Right lobe of liver (tissue), 6 donors: ENCODE measurements around the gene LDLRAP1. TPM values are rescaled to one million over a fixed set of nuclear protein-coding genes. Genes with fewer than 3 reads are reported as not detected.
A peak's percentile ranks its signal among the peaks of the same experiment; 100 is the strongest.

Experiments used
- ATAC-seq, 4 donors: fragments of 200-7000 bp; cut with Tn5 transposase; one replicate each; pipeline ENCODE4 v1.9.1; 2020; ENCODE audit warnings: mild to moderate bottlenecking in 4 of 4, moderate library complexity in 4 of 4
- DNase-seq, 3 donors: peaks; one replicate each; pipeline ENCODE4 v3.0.0-alpha.2; 2020
- H3K27ac ChIP-seq, 3 donors: fragments of 200-600 bp; one replicate each; pipeline ENCODE4 v1.8.0; 2022
- H3K27me3 ChIP-seq, 2 donors: fragments of 200-600 bp; one replicate each; pipeline ENCODE4 v1.8.0; 2022
- H3K36me3 ChIP-seq, 4 donors: fragments of 200-600 bp; sonication (generic) in 1 of 4; one replicate each; pipeline versions ENCODE4 v1.5.1 to v1.8.0; 2017 to 2022; ENCODE audit warnings: control low read depth in 1 of 4
- H3K4me1 ChIP-seq, 4 donors: fragments of 200-600 bp; sonication (generic) in 1 of 4; one replicate each; pipeline versions ENCODE4 v1.5.1 to v1.8.0; 2017 to 2022; ENCODE audit warnings: control low read depth in 1 of 4
- H3K4me3 ChIP-seq, 3 donors: fragments of 200-600 bp; one replicate each; pipeline ENCODE4 v1.8.0; 2022
- H3K9me3 ChIP-seq, 4 donors: fragments of 200-600 bp; sonication (generic) in 1 of 4; one replicate each; pipeline versions ENCODE4 v1.5.1 to v1.8.0; 2017 to 2022; ENCODE audit warnings: control low read depth in 1 of 4
- POLR2A ChIP-seq: fragments of 450-650 bp; IDR thresholded peaks from one replicate; pipeline ENCODE4 v1.6.1; 2017; ENCODE audit warnings: antibody characterized with exemption, mild to moderate bottlenecking
- WGBS: methylation state at CpG from one replicate; pipeline ENCODE4 v1.1.6; 2018; ENCODE audit warnings: low coverage, low lambda C conversion rate; ENCODE audit not compliant: insufficient coverage; ENCODE audit errors: missing lambda C conversion rate; 5-methylcytosine and 5-hydroxymethylcytosine counted together
- intact Hi-C, 2 donors: fragments of 100-400 bp; cut with DNase I; formaldehyde crosslinking; loops; one replicate each; pipeline versions ENCODE4 v1.11.2 to v1.14.1; 2022
- total RNA-seq, 6 experiments: library from RNA; depleted of rRNA in 2 of 6; stranded (reverse); fragments of >200 nt in 2 of 6; fragmentation: NEBNext Ultra II Directional in 3 of 6; extraction: Animal tissue kit (Norgen Biotek cat#: 25700) in 3 of 6; gene quantifications; one replicate each; pipeline versions ENCODE4 v1.1.0 to v1.2.4, GENCODE V29; 2016 to 2023
- TF ChIP-seq, protein P1 (sequence below), 4 donors: fragments of 200-600 bp in 3 of 4; fragments of 450-650 bp in 1 of 4; IDR thresholded peaks; one replicate each; pipeline versions ENCODE4 v1.5.1 to v1.8.0; 2016 to 2022; ENCODE audit warnings: antibody characterized with exemption in 4 of 4, mild to moderate bottlenecking in 2 of 4
- donor health status: DM: no; HTN: yes; CAD: no.
- donor health status: DM: no; HTN: no; CAD: no.
- donor health status: DM: no; HTN: no; CAD: no.
- donor health status: DM: no; HTN: yes; CAD: no.
- donor health status: DM: no; HTN: yes; CAD: no.

LDLRAP1 gene
- total RNA-seq, 6 experiments from 2014 or later, result 15.3 to 24.3 (median 16.7) TPM

DNA sequence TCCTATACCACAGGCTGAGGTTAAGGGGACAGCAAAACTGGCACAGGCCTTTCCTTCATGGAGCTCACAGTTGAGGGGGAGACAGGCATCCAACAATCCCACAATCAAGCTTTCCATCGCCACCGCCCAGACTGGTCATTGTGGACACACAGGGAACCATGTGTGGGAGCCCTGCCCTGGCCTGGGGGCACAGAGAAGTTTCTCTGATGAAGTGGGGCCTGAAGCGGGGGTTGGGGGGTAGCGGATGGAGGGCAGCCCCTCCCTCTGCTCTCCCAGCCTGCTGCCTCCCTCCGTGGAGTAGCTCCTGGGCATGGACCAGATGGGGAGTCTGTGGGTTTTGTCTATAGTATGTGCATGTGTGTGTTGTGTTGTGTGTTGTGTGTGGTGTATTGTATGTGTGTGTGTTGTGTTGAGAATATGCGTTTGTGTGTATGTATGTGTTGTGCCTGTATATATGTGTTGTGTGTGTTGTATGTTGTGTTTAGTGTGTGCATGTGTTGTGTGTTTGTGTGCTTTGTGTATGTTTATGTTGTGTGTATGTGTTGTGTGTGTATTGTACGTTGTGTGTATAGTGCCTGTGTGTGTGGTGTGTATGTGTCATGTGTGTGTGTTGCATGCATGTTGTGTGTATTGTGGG lies 14.4 kb upstream of the LDLRAP1 start:
- no peak for ATAC-seq
- DNase-seq, result no peak
- intact Hi-C loops, result no loop called here
- Histone ChIP-seq H3K27ac (no peak overlapping the region), H3K9me3 (no peaks in the 10 kb centered on the region), H3K36me3 (no peaks in the 10 kb centered on the region), H3K27me3 (no peaks in the 10 kb centered on the region), H3K4me1 (no peaks in the 10 kb centered on the region), H3K4me3 (no peak overlapping the region)
- TF ChIP-seq, protein P1, sequence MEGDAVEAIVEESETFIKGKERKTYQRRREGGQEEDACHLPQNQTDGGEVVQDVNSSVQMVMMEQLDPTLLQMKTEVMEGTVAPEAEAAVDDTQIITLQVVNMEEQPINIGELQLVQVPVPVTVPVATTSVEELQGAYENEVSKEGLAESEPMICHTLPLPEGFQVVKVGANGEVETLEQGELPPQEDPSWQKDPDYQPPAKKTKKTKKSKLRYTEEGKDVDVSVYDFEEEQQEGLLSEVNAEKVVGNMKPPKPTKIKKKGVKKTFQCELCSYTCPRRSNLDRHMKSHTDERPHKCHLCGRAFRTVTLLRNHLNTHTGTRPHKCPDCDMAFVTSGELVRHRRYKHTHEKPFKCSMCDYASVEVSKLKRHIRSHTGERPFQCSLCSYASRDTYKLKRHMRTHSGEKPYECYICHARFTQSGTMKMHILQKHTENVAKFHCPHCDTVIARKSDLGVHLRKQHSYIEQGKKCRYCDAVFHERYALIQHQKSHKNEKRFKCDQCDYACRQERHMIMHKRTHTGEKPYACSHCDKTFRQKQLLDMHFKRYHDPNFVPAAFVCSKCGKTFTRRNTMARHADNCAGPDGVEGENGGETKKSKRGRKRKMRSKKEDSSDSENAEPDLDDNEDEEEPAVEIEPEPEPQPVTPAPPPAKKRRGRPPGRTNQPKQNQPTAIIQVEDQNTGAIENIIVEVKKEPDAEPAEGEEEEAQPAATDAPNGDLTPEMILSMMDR (IDR thresholded peaks at IDR 0.05), result no peak
- TF ChIP-seq POLR2A, result no peak
- 75% methylated on average over 2 of the region's 7 CpGs for WGBS

DNA sequence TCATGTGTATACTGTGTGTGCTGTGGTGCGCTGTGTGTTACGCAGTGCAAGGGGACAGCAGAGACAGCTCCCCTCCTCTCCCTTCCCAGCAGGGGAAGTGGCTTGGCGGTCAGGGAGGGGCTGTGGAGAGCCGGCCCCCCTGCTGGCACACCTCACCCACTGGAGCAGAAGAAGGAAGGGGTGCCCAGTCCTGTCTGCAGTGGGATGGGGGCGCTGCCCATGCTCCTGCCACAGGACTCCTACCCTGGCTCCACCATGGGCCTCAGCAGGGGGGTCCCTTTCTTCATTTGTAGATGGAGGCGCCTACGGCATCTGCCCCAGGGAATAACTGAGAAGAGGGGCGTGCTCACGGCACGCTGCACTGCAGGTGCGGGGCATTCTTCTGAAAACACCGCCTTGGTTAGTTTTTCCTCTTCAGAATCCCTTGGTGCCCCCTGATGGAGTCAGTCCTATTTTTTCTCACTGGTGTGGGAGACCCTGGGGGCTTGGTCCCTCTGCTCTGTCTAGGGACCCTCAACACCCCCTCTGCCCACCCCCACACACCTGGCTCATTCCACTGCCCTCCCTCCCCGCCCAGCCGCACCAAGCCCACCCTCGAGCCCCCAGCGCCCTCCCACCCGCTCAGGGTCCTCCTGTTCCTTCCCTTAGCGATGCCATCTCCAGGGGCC lies 13.8 kb upstream of the LDLRAP1 start:
- TF ChIP-seq, protein P1 (IDR thresholded peaks at IDR 0.05), result no peak
- TF ChIP-seq POLR2A, result no peak
- H3K27ac ChIP-seq, result no peak overlapping the region
- no peaks in the 10 kb centered on the region for H3K36me3 ChIP-seq
- H3K9me3 ChIP-seq, result no peaks in the 10 kb centered on the region
- WGBS, result 96% methylated on average over 8 of the region's 18 CpGs
- no peak overlapping the region for H3K4me3 ChIP-seq
- no peak for DNase-seq
- H3K27me3 ChIP-seq, result no peaks in the 10 kb centered on the region
- intact Hi-C loops, result loop anchor here in 1 of 2 donors (10.0 kb wide), 1 partner anchor 285 kb away; the partner anchor contains the start of gene MTFR1L
- no peaks in the 10 kb centered on the region for H3K4me1 ChIP-seq
- no peak for ATAC-seq

DNA sequence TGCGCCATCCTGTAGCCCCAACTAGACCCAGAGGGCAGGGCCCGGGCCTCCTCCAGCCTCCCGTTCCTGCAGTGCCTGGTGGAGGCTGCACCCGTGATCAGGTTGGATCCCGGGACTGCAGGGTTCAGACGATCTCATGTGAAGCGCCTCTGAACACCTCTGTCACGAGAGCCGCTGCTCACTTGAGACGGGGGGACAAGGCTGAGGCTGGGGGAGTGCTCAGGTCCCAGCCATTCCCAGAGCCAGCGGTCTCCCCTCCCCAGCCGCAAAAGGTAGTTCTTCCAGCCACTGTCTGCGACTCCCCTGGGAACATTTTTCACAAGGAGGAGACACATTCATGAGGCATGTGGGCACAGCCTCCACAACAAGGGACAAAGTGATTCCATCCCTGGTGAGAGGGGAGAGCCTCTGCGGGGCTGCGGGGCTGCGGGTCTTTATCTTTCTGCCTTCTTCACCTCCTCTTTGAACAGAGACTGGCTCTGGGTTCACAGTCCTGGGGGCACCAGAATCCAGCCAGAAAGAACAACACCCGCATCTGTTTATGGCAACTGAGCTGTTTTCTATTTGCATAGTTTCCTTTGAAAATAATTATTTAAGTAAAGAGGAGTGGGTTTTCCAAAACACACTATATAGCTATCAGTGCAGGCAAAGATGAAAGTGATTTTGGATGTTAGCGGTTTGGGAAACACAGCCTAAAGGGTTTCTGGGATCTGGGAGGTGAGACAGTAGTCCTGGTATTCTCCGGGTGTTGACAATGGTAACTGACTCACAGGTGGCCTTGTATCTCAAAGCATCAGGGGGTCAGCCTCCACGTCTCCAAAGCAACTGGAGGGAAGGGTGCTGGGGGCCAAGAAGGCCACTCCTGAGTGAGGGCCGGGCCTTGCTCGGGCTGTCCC lies 13.0 kb upstream of the LDLRAP1 start:
- peak in 1 of 4 donors; percentile 5 for ATAC-seq
- no peaks in the 10 kb centered on the region for H3K36me3 ChIP-seq
- no peak for DNase-seq
- H3K27me3 ChIP-seq, result no peaks in the 10 kb centered on the region
- intact Hi-C loops, result loop anchor here in 1 of 2 donors (10.0 kb wide), 1 partner anchor 284 kb away; the partner anchor contains the start of gene MTFR1L
- no peak for TF ChIP-seq POLR2A
- TF ChIP-seq, protein P1 (IDR thresholded peaks at IDR 0.05), result no peak
- H3K9me3 ChIP-seq, result no peaks in the 10 kb centered on the region
- no peaks in the 10 kb centered on the region for H3K4me1 ChIP-seq
- H3K27ac ChIP-seq, result no peak overlapping the region
- WGBS, result 73% methylated on average over 6 of the region's 22 CpGs
- H3K4me3 ChIP-seq, result no peak overlapping the region

DNA sequence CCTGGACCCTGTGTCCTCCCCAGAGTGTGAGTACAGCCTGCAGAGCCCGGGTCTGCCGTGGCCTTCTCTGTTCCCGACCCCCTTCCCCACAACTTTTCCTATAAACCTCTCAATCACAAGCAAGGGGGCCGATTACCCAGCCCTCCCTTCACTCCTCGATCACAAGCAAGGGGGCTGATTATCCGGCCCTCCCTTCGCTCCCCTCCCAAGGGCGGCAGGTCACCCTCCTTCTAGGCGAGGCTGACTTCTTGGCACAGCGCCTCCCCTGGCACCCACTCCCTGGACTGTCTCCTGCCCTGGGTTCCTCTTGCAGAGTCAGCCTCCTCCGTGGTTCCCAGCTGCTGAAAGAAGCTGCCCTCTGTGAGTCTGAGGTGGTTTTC lies 12.3 kb upstream of the LDLRAP1 start:
- Histone ChIP-seq H3K36me3 (no peaks in the 10 kb centered on the region), H3K27me3 (no peaks in the 10 kb centered on the region), H3K4me1 (no peaks in the 10 kb centered on the region), H3K9me3 (no peaks in the 10 kb centered on the region), H3K4me3 (no peak overlapping the region), H3K27ac (no peak overlapping the region)
- intact Hi-C loops, result loop anchor here in 1 of 2 donors (10.0 kb wide), 1 partner anchor 284 kb away; the partner anchor contains the start of gene MTFR1L
- no peak for TF ChIP-seq POLR2A
- TF ChIP-seq, protein P1 (IDR thresholded peaks at IDR 0.05), result no peak
- DNase-seq, result no peak
- ATAC-seq, result no peak
- WGBS, result 77% methylated on average over 11 of the region's 11 CpGs
